ENCODE results near the gene DYNC2I2.

DNA sequence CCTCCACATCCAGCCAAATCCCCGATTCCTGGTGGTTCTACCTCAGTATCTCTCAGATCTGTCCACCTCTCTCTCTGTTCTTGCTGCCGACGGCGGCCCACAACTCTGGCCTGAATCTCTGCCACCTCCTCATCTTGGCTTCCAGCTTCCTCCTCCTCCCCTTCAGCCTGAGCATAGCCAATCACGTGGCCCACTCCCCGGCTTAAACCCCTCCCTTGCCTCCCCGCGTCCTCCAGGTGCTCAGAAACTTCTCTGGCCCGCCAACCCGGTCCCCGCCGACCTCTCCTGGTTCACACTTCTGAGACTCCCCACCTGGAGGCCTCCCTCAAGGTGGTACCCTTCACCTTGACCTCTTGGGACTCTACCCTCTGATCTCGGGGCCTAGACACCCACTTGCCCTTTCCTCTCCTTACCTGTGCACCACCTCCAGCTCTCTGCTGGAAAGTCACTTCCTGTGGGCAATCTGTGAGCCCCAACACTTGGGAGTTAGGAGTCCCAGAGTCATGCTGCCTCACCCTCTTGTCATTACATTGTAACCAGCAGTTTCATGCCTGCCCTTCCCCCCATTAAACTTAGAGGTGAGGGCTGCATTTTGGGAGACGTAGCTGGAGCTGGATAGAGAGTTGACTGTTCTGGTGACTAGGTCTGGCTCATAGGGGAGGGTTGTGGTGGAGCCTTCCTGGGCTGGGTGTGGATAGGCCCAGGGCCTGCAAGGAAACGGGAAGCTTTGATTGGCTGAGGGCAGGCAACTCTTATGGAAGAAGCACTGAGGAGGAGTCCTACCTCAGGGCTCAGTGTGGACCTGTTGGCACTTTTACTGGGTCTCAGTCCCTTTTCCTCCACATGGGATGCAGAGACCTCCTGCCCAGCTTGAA lies 27.9 kb upstream of the DYNC2I2 start:
- TF ChIP-seq, protein P1, sequence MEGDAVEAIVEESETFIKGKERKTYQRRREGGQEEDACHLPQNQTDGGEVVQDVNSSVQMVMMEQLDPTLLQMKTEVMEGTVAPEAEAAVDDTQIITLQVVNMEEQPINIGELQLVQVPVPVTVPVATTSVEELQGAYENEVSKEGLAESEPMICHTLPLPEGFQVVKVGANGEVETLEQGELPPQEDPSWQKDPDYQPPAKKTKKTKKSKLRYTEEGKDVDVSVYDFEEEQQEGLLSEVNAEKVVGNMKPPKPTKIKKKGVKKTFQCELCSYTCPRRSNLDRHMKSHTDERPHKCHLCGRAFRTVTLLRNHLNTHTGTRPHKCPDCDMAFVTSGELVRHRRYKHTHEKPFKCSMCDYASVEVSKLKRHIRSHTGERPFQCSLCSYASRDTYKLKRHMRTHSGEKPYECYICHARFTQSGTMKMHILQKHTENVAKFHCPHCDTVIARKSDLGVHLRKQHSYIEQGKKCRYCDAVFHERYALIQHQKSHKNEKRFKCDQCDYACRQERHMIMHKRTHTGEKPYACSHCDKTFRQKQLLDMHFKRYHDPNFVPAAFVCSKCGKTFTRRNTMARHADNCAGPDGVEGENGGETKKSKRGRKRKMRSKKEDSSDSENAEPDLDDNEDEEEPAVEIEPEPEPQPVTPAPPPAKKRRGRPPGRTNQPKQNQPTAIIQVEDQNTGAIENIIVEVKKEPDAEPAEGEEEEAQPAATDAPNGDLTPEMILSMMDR (IDR thresholded peaks at IDR 0.05): no peak
- TF ChIP-seq EP300 (IDR thresholded peaks at IDR 0.05): no peak

All from suprapubic skin (tissue), 3 donors.